Left ventricle myocardium inferior (tissue), 1 donor: ENCODE data around the gene MARK3. TPM values are rescaled to one million over a fixed set of nuclear protein-coding genes. Genes with fewer than 3 reads are reported as not detected.

ENCODE experiments used
- DNase-seq: peaks from one replicate; pipeline ENCODE4 v3.0.0-alpha.2; 2020
- H3K27ac ChIP-seq: fragments of 200-600 bp; replicated peaks from 2 replicates; pipeline ENCODE4 v1.8.0; 2021
- H3K27me3 ChIP-seq: fragments of 200-600 bp; 2 replicates; pipeline ENCODE4 v1.8.0; 2021; ENCODE audit warnings: low read depth
- H3K36me3 ChIP-seq: fragments of 200-600 bp; 2 replicates; pipeline ENCODE4 v1.8.0; 2021
- H3K4me1 ChIP-seq: fragments of 200-600 bp; 2 replicates; pipeline ENCODE4 v1.8.0; 2021
- H3K4me3 ChIP-seq: fragments of 200-600 bp; 2 replicates; pipeline ENCODE4 v1.8.0; 2021; ENCODE audit warnings: mild to moderate bottlenecking, moderate library complexity
- H3K9me3 ChIP-seq: fragments of 200-600 bp; replicated peaks from 2 replicates; pipeline ENCODE4 v1.8.0; 2021
- intact Hi-C: fragments of 100-400 bp; cut with micrococcal nuclease; formaldehyde crosslinking; loops from one replicate; pipeline ENCODE4 v1.11.0; 2022
- total RNA-seq: library from RNA; stranded (reverse); fragmentation: NEBNext Ultra II Directional; extraction: Animal tissue kit (Norgen Biotek cat#: 25700); gene quantifications from one replicate; pipeline ENCODE4 v1.2.1, GENCODE V29; 2021
- TF ChIP-seq, protein P1 (sequence below): fragments of 200-600 bp; IDR thresholded peaks from 2 replicates; pipeline ENCODE4 v1.8.0; 2021; ENCODE audit warnings: antibody characterized with exemption, mild to moderate bottlenecking, borderline replicate concordance
- donor health status: DM: no; HTN: yes; CAD: no; lungs with severe emphysema.

MARK3 gene
- total RNA-seq, 1 donor from 2014 or later: 103 TPM

DNA sequence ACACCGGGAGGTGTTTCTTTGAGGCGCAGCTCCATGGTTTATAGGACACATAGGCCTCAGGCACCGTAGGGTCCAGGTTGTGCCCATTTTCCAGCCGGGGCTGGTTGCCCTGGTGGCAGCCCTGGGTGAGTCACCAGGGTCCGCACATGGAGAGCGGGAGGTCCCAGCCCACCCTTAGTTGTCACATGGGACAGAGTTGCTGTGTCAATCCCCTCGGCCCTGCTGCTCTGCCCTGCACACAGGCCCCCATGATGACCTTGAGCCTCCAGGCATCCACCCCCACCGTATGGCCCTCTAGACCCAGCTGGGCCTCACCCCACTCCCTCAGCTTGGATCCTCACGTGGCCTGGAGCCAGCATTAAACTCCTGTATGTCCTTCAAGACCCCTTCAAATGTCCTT is 151.5 kb downstream of the MARK3 start:
- intact Hi-C loops: no loop called here
- DNase-seq: no peak
- Histone ChIP-seq H3K27me3 (no peaks in the 10 kb centered on the region), H3K4me3 (no peak overlapping the region), H3K27ac (peak overlapping the region; percentile 84), H3K4me1 (peaks cover 39% of the 10 kb centered on the region), H3K9me3 (no peaks in the 10 kb centered on the region), H3K36me3 (peaks cover 23% of the 10 kb centered on the region)
- TF ChIP-seq, protein P1, sequence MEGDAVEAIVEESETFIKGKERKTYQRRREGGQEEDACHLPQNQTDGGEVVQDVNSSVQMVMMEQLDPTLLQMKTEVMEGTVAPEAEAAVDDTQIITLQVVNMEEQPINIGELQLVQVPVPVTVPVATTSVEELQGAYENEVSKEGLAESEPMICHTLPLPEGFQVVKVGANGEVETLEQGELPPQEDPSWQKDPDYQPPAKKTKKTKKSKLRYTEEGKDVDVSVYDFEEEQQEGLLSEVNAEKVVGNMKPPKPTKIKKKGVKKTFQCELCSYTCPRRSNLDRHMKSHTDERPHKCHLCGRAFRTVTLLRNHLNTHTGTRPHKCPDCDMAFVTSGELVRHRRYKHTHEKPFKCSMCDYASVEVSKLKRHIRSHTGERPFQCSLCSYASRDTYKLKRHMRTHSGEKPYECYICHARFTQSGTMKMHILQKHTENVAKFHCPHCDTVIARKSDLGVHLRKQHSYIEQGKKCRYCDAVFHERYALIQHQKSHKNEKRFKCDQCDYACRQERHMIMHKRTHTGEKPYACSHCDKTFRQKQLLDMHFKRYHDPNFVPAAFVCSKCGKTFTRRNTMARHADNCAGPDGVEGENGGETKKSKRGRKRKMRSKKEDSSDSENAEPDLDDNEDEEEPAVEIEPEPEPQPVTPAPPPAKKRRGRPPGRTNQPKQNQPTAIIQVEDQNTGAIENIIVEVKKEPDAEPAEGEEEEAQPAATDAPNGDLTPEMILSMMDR: no peak

DNA sequence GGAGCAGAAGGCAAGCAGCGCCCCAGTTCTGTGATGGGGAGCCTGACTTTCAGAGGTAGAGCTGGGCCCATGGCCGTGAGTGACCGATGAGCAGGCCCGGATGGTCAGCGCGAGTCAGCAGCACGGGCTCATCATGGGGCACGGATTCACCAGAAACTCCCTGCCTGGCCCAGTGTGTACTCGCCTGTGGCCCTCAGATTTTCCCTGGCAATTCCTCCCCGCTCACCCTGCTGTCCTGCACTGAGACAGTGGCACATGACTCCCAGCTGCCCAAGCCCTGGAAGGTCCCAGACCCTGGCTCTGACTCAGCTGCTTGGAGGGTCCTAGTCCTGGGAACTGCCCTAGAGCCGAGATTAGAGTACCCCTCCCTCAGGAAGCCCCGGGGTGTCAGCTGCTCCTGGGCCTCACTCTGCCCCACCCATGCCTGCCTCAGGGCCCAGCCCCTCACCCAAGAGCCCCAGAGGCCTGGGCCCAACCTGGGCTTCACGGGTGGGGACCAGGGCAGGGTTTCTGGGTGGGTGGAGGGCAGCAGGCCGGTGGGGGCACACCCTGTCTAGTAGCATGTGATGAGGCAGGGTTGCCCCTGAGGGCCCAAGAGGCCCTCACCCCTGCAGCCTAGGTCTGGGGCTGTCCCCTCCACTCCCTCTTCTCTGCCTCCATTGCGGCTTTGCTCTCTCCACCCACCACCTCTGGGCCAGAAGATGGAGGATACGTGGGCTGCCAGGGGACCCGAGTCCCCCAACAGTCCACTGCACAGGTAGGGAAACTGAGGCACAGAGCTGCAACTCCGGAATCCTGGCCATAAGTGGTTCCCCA is 152.2 kb downstream of the MARK3 start:
- peak overlapping the region; percentile 84 for H3K27ac ChIP-seq
- no peaks in the 10 kb centered on the region for H3K9me3 ChIP-seq
- no peaks in the 10 kb centered on the region for H3K27me3 ChIP-seq
- peaks cover 45% of the 10 kb centered on the region for H3K4me1 ChIP-seq
- DNase-seq: no peak
- H3K36me3 ChIP-seq: peaks cover 23% of the 10 kb centered on the region
- no peak overlapping the region for H3K4me3 ChIP-seq
- TF ChIP-seq, protein P1: no peak
- intact Hi-C loops: no loop called here

DNA sequence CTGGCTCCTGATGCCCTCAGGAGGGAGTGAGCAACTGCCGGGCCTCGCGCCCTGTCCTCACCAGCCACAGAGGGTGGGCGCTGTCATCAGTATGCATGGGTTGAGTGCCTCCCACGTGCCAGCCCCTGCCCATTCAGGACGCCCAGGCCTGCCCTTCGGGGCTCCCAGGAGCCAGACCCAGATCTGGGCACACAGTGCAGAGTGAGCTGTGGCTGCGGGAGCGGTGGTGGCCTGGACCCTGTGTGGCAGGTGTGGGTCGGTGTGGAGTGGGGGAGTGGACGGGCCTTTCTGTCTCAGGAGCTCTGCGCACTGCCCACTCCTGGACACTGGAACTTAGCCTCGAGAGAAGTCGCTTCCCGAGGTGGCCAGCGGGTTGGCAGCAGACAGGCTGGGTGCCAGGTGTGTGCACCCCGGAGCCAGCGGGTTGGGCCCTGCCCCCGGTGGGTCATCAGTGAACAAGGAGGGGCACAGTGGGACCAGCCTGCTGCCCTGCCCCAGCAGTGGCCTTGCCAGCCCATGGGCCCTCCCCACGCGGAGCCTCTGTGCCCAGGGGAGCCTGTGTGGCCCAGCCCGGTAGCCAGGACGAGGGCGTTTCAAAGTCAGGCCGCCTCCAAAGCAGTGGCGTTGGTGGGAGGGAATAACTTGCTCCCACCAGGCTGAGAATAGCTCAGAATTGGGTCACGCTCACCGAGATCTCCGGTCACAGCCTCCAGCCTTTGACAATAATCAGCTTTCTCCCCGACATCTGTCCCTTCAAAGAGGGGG is 153.3 kb downstream of the MARK3 start:
- Histone ChIP-seq H3K36me3 (peaks cover 13% of the 10 kb centered on the region), H3K27ac (peak overlapping the region; percentile 84), H3K9me3 (no peaks in the 10 kb centered on the region), H3K4me3 (no peak overlapping the region), H3K27me3 (no peaks in the 10 kb centered on the region), H3K4me1 (peaks cover 56% of the 10 kb centered on the region)
- no peak for DNase-seq
- intact Hi-C loops: no loop called here
- TF ChIP-seq, protein P1: no peak

DNA sequence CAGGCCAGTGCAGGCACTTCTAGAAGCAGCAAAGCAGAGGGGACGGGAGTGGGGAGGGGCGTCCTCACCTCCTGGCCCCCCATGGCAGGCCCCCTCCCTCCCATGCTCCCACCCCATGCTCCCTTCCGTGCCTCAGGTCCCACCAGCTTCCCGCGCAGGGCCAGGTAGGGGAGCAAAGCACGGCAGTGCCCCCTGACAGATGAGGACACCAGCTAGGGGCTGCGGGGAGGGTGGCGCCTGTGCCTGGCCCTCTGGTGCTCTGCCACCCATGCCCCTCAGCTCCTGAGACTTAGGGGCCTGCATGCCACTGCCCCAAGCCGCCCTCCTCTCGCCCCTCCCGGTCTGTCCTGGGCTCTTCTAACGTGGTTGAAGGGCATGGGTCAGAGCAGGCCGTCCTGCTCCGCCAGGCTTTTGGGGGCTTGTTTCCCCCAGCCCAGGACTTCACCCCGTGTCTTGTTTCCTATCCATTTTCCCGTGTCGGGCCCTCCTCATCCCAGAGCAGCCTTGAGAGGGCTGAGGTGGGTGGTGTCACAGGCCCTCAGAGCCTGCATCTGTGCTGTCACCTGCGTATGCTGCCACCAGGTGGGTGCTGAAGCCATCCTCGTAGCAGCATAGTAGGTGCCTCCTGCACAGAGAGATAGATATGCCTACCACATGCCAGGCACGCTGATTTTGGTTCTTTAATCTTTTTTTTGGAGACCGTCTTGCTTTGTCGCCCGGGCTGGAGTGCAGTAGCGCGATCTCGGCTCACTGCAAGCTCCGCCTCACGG is 154.0 kb downstream of the MARK3 start:
- no peak for DNase-seq
- intact Hi-C loops: no loop called here
- no peak overlapping the region for H3K4me3 ChIP-seq
- TF ChIP-seq, protein P1: no peak
- peak overlapping the region; percentile 84 for H3K27ac ChIP-seq
- H3K9me3 ChIP-seq: no peaks in the 10 kb centered on the region
- H3K36me3 ChIP-seq: peaks cover 6% of the 10 kb centered on the region
- peaks cover 64% of the 10 kb centered on the region for H3K4me1 ChIP-seq
- H3K27me3 ChIP-seq: no peaks in the 10 kb centered on the region
